NCI-H128 (cell line): ENCODE data around the gene KRTAP5-1.

Experiments used
- DNase-seq: peaks from one replicate; lab custom pipeline; 2025; ENCODE audit not compliant: unreplicated experiment; lab: John Stamatoyannopoulos, UW

Gene KRTAP5-1

DNA sequence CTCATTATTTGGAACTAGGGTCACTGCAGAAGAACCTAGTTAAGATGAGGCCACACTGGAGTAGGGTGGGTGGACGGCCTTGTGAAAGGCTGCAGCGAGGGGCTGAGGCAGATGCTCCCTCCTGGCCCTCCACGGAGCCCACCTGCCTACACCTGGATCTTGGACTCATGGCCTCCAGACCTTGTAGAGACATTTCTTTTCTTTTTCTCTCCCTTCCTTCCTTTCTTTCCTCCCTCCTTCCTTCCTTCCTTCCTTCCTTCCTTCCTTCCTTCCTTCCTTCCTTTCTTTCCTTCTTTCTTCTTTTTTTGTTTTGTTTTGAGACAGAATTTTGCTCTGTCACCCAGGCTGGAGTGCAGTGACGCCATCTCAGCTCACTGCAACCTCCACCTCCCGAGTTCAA is 39.7 kb downstream of the KRTAP5-1 start:
- DNase-seq, result no peak

DNA sequence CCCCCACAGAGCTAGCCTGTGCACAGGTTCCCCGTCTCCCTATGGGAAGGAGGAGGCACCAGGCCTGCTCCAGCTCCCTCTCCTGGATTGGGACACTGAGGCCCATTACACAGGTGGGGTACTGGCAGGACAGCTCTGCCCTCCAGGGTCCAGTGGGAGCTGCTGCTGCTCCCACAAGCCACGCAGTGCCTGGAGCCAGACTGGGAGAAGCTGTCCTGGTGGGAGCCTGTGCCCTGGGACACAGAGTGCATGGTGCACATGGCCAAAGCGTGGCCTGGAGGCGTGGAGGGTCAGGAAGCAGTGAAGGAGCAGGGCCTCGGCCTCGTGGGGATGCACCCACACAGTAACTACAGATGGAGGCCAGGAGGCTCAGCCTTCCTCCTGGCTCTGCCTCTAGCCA is 40.5 kb downstream of the KRTAP5-1 start:
- DNase-seq, result no peak

- no peak for DNase-seq
Measured at GRCh38 chr11:1543606-1544263, 41.3 kb downstream of the KRTAP5-1 start.

DNA sequence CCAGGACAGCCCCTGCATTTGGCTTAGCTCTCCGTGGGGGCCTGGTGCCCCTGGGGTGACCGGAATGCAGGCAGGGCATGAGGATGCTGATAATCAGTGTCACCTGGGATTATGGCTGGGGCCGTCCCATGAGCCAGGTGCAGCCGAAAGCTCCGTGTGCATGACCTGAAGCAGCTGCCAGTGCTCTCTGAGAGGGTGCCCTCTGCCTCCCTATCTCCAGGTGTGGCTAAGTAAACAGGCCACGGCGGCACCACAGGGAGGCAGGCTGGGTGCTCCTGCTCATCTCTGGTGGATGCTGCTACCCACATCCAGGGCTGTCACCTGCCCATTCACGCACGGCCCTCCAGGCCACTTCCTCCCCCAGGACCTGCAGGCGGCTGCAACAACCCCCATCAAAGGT is 42.8 kb downstream of the KRTAP5-1 start:
- no peak for DNase-seq

DNA sequence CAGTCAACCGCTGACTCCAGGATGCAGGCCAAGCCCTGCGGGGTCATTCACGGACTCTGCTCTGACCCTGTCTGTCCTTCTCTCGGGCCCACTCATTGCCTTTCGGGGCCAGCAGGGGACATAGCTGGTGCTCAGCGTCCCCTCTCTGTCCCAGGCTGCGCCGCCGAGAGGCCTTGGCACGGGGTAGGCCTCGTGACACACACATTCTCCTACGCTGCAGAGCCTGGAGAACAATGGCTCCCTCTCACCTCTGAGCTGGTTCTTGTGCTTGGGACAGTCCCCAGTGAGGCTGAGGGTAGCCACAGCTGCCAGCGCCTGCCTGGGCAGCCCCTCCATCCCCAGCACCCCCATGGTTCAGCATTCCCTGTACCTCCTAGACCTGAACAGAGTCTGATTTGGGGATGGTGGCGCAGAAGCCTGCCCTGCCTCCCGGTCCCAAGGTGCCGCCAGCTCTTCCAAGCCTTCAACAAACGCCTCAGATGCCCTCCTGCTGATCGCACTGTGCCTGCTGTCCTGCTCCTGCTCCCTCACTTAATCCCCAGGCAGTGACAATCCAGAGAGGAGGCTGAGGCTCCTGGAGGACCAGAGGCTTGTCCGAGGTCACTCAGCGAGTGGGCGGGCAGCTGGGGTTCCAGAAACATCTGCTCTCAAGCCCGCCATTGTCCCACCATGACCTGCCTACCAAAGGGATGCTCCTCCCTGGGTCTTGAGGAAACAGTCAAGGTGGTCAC is 43.4 kb downstream of the KRTAP5-1 start:
- DNase-seq, result no peak

DNA sequence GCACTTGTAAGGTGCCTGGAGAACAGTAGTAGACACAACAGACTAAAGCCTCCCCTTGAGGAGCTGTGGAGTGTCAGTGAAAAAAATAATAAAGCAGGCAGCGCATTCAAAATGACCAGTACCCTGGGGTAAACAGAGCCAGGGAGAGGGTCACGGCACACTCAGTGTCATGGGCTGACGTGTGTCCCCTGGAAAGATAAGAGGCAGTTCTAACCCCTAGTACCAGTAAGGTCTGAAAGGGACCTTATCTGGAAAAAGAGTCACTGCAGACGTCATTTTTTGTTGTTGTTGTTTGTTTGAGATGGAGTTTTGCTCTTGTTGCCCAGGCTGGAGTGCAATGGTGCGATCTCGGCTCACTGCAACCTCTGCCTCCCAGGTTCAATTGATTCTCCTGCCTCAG is 45.0 kb downstream of the KRTAP5-1 start:
- no peak for DNase-seq

DNA sequence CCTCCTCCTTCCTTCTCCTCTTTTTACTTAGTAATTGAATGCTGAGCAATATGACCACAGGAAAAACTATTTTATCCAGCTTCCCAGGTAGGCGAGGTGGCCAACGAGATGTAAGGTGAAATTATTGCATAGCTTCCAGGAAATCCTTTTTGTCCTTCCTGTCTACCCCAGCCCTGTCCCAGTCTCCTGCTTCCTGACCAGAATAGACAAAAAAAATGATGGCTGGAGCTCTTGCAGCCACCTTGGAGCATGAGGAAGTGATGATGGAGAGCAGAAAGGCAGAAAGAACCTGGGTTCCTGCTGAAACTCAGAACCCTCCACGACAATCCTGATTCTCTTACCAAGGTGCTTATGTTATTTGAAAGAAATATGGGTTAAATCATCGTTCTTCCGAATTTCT is 46.9 kb downstream of the KRTAP5-1 start:
- no peak for DNase-seq

DNA sequence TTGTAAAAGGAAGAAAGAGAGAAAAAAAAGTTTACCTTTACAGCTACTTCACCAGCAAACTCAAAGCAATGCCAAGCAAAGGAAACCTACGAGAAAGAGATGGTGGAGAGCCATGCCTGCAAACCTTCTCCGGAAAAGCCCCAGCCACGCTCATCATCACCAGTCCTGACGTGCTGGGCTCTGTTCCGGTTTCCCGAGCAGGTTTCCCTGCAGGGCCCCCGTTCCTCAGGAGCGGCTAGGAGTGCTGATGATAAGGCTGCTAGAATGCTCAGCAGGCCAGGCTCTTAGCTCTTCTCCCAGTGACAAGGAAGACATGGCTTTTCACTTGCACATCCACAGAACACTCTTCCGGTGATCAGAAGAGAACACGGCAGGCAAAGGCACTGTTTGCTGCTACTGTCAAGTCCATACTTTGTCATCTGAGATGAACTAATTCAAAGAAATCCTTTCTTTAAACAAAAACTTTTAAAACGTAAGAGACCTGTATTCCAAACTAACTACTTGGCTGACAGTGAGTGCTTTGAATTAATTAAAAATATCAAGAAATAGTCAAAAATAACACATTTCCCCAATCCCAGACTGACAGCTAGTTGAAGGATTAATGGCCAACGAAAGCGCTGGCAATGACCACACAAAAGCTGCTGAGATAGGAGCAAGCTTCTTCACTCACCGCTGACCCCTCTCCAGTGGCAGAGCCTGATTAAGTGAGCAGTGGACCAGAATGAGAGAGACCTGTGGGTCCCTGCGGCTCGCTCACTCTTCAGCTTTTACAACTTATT is 48.8 kb downstream of the KRTAP5-1 start:
- DNase-seq, result no peak

DNA sequence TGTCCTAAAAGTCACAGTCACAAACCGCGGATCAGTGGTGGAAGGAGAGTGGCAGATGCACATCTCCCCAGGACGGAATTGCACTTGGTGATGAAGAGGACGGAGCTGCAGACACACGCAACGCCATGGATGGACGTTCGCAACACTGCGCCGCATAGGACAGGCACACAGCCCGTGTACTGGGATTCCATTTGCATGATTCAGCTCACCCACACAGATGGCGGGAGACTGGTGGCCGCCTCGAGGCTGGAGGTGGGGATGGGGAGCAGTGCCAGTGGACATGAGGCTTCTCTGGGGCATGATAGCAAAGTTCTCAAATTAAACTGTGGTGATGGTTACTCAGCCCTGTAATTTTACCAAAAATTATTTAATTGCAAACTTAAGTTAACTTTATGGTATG is 50.4 kb downstream of the KRTAP5-1 start:
- DNase-seq, result no peak
